D721Med (cell line): Measurements from ENCODE around the gene FOLR1.

Experiments
- DNase-seq: peaks from one replicate; pipeline ENCODE4 v3.0.0; 2011; ENCODE audit warnings: low spot score; ENCODE audit not compliant: insufficient read length
- FAIRE-seq: peaks from 2 replicates; lab custom pipeline; 2011; peaks lifted over from hg19 to GRCh38; lab: Jason Lieb, UNC
- TF ChIP-seq, protein P1 (sequence below): IDR thresholded peaks from 2 replicates; pipeline ENCODE4 v1.5.1; 2012; ENCODE audit warnings: mild to moderate bottlenecking, control low read depth; ENCODE audit not compliant: insufficient read depth; ENCODE audit errors: missing control alignments

The FOLR1 gene

DNA sequence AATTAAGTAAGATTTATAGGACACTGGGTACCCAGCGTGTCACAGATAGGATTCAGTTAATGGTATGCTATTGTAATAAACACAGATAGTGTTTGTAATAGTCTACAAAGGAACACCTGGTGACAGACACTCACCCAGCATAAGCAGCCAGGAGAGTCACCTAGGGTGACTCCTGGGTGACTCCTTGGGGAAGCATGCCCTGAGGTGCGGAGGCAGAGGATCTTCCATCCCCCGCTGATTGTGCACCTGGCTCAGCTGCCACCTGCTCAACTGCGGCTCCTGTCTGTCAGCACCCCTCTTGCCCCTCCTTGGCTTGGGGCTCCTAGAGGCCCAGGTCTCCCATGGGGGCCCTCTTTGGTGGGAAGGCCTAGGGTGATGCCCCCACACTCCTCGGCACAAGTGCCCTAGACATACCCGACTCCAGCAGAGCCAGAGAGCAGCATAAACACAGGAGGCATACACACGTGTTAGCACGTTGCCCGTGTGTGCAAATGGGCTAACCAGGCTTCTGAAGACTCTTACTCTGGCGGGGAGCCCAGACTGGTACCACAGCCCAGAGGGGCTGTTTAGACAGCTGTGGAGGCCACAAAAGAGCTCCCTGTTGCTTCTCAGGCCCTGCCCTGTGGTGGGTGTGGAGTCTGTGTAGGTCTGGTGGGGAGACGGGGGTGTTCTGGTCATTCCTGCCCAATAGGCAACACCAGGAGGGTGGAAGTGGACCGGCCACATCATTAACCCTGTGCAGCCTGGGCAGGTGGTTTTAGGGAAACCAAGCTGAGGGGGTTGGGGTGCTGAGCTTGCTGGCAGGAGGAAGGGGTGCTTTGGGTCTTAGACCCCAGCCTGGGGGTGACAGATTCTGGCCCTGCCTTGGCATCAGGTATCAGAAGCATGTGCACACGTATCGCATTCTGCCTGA lies 35.6 kb downstream of the FOLR1 start:
- TF ChIP-seq, protein P1, sequence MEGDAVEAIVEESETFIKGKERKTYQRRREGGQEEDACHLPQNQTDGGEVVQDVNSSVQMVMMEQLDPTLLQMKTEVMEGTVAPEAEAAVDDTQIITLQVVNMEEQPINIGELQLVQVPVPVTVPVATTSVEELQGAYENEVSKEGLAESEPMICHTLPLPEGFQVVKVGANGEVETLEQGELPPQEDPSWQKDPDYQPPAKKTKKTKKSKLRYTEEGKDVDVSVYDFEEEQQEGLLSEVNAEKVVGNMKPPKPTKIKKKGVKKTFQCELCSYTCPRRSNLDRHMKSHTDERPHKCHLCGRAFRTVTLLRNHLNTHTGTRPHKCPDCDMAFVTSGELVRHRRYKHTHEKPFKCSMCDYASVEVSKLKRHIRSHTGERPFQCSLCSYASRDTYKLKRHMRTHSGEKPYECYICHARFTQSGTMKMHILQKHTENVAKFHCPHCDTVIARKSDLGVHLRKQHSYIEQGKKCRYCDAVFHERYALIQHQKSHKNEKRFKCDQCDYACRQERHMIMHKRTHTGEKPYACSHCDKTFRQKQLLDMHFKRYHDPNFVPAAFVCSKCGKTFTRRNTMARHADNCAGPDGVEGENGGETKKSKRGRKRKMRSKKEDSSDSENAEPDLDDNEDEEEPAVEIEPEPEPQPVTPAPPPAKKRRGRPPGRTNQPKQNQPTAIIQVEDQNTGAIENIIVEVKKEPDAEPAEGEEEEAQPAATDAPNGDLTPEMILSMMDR = no peak
- DNase-seq (no peak), FAIRE-seq (no peak)

DNA sequence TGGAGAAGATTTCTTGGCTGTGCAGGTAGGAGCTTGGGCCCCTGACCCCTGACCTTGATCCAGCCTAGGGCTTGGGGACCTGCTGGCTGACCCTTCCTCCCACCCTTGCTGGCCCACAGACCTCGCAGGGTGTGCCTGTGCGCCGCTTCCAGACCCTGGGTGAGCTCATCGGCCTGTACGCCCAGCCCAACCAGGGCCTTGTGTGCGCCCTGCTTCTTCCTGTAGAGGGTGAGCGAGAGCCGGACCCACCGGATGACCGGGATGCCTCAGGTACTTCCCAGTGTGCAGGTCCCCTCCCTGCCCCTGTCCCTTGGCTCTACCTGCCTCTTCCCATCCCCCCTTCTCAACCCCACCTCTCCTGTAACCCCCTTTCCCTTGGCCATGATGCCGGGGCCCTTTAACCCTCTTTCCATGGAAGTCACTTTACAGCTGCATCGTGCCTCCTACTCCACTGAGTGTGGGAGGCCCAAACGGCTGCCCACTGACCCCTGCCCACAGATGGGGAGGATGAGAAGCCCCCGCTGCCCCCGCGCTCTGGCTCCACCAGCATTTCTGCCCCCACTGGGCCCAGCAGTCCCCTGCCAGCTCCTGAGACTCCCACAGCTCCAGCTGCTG lies 36.4 kb downstream of the FOLR1 start:
- DNase-seq (no peak), FAIRE-seq (no peak)
- TF ChIP-seq, protein P1 = no peak

DNA sequence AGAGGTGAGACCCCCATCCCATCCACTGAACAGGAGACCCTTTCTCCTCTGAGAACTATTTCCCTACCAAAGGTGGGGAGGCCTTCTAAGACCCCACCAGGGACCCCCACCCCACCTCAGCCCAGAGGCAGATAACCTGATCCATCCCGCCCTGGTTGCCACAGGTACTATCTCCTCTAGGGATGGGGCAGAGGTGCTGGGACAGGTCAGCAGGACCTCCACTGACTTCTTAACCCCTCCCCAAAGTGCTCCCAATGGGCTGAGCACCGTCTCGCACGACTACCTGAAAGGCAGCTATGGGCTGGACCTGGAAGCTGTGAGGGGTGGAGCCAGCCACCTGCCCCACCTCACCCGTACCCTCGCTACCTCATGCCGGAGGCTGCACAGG lies 36.9 kb downstream of the FOLR1 start:
- TF ChIP-seq, protein P1 = no peak
- DNase-seq = no peak
- FAIRE-seq = no peak

DNA sequence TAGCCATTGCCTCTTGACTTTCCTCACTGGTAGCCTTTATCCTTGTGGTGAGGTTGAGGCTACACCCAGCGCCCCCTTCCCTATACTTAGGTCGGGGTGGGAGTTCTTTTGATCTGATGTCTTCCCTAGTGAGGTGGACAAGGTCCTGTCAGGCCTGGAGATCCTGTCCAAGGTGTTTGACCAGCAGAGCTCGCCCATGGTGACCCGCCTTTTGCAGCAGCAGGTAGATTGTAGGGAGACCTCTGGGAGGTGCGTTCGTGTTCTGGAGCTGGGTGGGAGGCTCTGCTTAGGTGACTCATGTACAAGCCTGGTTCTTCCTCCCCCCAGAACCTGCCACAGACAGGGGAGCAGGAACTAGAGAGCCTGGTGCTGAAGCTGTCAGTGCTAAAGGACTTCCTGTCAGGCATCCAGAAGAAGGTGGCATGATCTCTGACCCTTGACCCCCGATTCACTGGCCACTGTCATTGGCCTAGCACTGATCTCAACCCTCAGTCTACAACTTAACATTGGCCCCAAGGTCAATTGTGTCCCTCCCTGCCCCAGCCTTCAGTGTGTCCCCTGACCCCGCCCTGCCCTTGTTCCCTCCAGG lies 37.5 kb downstream of the FOLR1 start:
- FAIRE-seq (no peak), DNase-seq (no peak)
- TF ChIP-seq, protein P1 = no peak

DNA sequence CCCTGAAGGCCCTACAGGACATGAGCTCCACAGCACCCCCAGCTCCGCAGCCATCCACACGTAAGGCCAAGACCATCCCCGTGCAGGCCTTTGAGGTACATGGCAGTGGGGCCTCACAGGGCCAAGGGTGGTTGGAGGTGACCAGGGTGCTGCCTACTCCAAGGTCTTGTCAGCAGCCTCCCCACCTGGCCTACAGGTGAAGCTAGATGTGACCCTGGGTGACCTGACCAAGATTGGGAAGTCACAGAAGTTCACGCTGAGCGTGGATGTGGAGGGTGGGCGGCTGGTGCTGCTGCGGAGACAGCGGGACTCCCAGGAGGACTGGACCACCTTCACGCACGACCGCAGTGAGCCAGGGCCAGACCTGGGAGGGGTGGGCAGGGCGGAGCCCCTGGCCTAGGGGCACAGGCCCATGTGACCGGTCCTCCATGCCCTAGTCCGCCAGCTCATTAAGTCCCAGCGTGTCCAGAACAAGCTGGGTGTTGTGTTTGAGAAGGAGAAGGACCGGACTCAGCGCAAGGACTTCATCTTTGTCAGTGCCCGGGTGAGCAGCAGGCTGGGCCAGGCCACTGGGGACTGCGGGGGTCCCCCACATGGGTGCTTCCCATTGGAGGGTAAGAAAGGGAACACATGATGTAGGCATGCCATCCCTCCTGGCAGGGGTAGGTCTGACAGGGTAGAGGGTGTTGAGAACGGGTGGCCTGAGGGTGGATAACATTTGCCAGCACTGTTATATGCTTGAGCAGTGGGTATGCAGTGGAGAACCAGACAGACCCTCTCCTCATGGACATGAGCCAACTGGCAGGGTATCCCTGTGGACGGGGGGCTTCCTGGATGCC lies 38.2 kb downstream of the FOLR1 start:
- DNase-seq = no peak
- no peak for FAIRE-seq
- TF ChIP-seq, protein P1 = no peak

DNA sequence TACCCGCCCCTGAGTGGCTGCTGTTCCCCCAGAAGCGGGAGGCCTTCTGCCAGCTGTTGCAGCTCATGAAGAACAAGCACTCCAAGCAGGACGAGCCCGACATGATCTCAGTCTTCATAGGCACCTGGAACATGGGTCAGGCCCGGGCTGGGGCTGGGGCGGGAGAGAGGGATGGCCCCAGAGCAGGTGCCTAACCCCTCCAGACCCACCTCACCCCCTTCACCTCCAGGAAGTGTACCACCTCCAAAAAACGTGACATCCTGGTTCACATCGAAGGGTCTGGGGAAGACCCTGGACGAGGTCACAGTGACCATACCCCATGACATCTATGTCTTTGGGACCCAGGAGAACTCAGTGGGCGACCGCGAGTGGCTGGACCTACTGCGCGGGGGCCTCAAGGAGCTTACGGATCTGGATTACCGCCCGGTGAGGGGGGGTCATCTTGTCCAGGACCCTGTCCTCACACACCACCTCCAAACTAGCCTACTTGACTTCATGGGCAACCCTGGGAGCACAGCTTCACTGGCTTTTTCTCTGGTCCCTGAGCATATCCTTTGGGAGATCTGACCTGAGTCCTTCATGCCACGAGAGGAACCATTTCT lies 38.9 kb downstream of the FOLR1 start:
- no peak for FAIRE-seq
- TF ChIP-seq, protein P1 = no peak
- DNase-seq = no peak
